Kidney capillary endothelial cell (primary cell): Measurements from ENCODE around the gene ELP5.
A peak's percentile ranks its signal among the peaks of the same experiment; 100 is the strongest.

ENCODE experiments used
- DNase-seq: peaks from one replicate; pipeline ENCODE4 v3.0.0-alpha.2; 2018; ENCODE audit warnings: low spot score

The ELP5 gene

DNA sequence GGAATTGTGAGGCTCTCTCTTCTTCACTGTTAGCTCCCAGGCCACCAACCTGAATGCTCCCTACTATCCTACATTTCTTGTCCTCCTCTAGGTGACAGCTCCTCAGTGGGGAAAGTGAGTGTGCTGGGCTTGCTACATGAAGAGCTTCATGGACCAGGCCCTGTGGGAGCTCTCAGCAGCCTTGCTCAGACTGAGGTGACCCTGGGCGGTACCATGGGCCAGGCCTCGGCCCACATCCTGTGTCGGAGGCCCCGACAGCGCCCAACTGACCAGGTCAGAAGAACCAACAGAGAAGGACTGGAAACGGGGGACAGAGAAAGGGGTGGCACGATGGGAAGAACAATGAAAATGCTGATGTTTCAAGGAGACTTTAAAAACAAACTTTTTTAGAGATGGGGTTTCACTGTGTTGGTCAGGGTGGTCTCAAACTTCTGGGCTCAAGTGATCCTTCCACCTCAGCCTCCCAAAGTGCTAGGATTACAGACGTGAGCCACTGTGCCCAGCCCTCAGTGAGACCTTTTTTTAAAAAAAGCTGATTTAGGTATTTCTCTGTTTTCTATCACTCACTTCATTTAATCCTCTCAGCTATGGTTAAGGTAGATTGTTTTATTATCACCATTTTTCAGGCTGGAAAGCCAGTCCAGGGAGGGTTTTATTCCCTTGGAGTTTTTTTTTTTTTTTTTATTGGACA, 4.9 kb downstream of the ELP5 start:
- DNase-seq: no peak

DNA sequence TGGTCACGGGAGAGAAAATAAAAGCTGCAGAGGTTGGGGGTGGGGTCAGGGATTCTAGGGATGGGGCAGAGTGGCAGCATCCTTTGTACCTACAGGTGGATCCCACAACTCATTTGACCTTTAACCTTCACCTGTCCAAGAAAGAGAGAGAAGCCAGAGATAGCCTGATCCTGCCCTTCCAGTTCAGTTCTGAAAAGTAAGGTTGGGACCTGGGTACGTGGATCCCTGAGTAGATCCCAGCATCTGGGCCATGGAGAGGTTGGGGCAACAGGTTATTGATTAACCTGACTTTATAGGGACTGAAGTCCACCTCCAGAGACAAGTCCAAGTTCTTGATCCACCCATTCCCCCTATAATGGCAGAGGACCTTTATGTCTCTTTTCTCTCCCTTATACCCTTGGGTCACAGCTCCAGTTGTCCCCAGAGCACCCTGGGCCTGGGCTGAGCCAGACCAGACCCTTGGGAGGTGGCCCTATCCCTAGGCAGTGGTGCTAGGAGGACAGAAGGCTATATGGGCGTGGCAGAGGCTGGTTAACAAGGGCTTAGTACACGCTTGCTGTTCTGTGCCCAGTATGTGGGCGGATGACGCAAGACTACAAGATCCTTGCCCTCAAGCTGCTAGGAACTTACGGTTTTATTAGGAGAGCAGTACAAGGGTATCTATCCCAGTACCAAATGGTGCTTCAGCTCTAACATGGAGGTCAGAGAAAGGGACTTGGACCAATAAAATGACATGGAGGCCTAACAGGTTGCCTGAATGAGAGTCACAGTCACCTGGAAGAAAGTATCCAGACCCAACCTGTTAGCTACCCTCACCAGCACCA, 6.9 kb downstream of the ELP5 start:
- DNase-seq: no peak

DNA sequence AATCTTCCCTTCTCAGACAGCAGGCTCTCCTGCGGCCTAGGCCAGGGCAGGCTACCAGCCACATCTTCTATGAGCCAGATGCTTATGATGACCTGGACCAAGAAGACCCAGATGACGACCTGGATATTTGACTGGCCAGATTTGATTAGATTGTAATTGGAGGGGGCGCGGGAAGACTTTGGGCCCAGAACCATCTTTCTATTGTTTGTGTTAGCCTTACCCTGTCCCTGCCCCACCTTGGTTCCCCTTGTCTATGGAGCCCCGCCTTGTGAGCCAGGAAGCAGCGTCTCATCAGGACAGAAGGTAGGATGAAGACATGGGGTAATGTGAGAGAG, 7.5 kb downstream of the ELP5 start:
- no peak for DNase-seq

- DNase-seq: no peak
Measured at GRCh38 chr17:7260151-7260550, 8.1 kb downstream of the ELP5 start.

- DNase-seq: no peak
Measured at GRCh38 chr17:7260651-7261378, 8.8 kb downstream of the ELP5 start.

DNA sequence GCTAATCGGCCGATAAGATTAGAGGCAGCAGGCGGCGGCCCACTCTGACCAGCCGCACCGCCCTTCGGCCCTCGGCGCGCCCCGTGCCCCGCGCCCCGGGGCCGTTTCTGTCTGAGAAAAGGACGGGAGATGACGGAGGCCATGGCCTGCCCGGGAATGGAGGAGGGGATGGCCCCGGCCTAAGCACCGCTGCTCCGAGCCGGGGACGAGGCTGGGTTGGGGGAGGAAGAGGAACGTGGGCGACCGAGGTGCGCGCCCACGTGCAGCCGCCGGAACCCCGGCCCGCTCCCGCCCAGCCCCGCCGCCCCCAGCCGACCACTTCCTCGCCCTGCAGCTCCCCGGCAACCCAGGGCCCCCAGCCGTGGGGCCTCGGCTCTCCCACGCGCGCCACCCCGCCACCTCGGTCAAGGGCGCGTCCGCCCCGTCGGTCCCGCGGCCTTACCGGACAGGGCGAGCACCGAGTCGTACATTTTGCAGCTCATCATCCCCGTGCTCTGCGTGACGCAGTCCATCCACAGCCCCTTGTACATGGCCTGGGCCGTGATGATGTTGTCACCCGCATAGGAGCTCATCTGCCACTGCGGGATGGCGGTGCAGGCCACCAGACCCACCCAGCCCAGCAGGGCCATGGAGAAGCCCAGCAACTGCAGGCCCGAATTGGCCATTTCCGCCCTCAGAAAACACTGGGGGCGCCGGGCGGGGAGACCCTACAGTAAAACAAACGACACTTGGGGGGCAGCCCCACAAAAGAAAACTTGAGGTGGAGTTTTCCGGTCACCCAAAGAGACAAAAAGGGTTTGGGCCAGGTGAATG, 9.6 kb downstream of the ELP5 start:
- DNase-seq: no peak

- DNase-seq: no peak
Measured at GRCh38 chr17:7262192-7262934, 10.3 kb downstream of the ELP5 start, which contains the start of gene CLDN7. CLDN7 (minus strand) TSS chr17:7262478; CDS start chr17:7262043, 435 bp downstream.

DNA sequence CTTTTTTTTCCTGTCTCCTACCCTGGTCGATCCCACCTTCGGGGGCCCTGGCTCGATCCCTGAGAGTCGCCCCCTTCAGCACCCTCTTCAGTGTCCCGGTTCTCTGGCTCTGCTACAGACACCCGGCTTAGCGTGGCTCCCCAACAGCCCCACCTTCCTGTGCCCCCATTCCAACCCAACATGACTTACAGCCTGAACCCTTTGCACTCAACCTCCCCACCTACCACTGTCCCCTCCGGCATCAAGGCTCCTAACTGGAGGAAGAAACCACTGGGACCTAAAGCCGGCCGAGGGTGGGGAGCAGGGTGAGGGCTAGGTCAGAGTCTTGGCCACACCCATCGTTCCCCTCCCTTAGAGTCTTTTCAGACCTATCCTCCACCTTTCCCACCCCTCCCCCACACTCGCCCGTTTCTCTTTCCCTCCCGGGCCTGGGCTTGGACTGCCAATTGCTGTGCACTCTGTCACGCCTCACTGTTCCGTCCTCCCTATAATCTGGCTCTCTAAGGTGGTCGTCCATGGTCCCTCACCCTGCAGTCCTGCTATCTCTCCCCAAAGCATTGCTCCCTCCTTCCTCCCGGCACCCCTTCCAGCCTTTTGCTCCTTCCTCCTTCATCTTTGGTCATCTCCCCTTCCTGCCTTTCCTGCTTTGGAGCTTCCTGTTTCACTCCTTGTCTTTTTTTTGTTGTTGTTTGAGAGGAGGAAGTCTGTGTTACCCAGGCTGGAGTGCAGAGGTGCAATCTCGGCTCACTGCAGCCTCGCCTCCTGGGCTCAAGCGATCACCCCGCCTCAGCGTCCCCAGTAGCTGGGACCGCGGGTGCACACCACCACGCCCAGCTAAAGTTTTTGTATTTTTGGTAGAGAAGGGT, 11.2 kb downstream of the ELP5 start:
- no peak for DNase-seq

DNA sequence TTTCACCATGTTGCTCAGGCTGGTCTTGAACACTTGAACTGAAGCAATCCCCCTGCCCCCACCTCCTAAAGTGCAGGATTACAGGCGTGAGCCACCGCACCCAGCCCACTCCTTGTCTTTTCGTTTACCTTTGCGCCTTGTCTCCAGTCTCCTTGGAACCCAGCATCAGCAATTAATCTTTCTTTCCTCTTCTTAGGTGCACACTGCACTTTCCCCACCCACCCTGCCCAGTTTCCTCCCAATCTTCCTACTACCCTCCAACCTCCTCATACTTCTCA, 11.7 kb downstream of the ELP5 start:
- no peak for DNase-seq

DNA sequence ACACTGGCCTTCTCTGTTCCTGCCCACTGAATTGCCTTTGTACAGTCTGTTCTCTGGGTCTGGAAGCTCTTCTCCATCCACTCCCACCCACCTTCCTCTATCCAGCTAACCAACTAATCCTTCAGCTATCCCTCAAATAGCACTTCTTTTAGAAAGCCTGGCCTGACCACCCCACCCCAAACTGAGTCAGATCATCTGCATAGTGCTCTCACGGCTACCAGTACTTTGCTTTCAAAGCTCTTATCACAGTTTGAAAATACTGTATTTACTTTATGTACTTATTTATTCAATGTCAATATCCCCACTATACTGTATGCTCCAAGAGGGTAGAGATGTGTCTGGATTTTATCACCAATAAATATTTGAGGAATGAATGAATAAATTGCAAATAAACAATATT, 14.8 kb downstream of the ELP5 start:
- DNase-seq: no peak

GRCh38 chr17:7279448-7279847, 27.4 kb downstream of the ELP5 start:
- no peak for DNase-seq

GRCh38 chr17:7280519-7281073, 28.6 kb downstream of the ELP5 start:
- peak; percentile 78 for DNase-seq

DNA sequence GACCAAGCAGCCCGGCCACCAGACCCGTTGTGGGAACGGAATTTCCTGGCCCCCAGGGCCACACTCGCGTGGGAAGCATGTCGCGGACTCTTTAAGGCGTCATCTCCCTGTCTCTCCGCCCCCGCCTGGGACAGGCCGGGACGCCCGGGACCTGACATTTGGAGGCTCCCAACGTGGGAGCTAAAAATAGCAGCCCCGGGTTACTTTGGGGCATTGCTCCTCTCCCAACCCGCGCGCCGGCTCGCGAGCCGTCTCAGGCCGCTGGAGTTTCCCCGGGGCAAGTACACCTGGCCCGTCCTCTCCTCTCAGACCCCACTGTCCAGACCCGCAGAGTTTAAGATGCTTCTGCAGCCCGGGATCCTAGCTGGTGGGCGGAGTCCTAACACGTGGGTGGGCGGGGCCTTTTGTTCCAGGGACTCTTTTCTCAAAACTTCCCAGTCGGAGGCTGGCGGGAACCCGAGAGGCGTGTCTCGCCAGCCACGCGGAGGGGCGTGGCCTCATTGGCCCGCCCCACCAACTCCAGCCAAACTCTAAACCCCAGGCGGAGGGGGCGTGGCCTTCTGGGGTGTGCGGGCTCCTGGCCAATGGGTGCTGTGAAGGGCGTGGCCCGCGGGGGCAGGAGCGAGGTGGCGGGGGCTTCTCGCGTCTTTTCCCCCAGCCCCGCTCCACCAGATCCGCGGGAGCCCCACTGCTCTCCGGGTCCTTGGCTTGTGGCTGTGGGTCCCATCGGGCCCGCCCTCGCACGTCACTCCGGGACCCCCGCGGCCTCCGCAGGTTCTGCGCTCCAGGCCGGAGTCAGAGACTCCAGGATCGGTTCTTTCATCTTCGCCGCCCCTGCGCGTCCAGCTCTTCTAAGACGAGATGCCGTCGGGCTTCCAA, 29.3 kb downstream of the ELP5 start, which contains the start of gene SLC2A4:
SLC2A4 (plus strand) TSS at position 645 of the 879 bp plus-strand sequence; CDS start at position 862, 217 bp downstream.
- DNase-seq: peak; percentile 83

DNA sequence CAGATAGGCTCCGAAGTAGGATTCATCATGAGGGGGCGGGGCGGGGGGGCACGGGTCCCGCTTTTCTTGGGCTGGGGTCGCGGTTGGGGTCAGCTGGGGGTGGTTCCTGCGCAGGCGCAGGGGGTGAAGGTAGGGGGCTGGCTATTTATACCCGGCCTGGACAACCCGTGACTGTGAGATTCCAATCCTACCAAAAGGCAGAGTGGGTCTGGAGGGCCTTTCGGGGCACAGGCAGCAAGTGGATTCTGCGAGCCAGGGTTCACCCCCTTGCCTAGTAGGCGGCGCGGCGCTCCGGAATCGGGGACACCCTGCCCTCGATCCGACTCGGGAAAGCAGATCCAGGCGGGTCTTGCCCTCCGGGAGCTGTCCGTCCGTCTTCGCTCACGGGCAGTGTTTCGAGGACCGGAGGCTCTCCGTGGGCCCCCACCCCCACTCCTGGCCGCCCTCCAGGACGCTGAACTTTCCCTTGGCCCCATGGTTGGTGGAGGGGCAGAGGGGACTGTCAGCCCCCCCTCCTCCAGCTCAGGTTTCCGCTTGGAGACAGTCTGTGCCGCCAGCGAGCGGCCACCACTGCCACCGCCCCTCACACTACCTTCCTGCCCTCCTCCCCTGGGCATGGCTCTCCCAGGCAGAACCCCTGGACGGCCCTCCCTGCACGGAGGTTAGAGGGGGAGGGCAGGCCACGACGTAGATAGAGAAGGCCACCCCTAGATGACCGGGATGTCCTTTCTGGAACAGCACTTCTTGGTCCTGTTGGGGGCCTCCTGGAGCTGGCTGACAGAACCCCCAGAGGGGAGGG, 30.1 kb downstream of the ELP5 start:
- no peak for DNase-seq

- no peak for DNase-seq
Measured at GRCh38 chr17:7282752-7283321, 30.8 kb downstream of the ELP5 start.

DNA sequence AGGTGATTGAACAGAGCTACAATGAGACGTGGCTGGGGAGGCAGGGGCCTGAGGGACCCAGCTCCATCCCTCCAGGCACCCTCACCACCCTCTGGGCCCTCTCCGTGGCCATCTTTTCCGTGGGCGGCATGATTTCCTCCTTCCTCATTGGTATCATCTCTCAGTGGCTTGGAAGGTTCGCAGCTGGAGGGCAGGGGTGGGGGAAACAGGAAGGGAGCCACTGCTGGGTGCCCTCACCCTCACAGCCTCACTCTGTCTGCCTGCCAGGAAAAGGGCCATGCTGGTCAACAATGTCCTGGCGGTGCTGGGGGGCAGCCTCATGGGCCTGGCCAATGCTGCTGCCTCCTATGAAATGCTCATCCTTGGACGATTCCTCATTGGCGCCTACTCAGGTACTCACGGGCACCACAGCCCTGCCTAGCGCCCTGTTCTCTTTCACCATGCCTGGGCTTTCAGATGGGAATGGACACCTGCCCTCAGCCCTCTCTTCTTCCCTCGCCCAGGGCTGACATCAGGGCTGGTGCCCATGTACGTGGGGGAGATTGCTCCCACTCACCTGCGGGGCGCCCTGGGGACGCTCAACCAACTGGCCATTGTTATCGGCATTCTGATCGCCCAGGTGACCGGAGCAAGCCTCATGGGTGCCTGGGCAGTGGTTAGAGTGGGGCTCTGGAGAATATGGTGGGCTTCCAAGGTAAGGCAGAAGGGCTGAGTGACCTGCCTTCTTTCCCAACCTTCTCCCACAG, 31.6 kb downstream of the ELP5 start:
- no peak for DNase-seq

DNA sequence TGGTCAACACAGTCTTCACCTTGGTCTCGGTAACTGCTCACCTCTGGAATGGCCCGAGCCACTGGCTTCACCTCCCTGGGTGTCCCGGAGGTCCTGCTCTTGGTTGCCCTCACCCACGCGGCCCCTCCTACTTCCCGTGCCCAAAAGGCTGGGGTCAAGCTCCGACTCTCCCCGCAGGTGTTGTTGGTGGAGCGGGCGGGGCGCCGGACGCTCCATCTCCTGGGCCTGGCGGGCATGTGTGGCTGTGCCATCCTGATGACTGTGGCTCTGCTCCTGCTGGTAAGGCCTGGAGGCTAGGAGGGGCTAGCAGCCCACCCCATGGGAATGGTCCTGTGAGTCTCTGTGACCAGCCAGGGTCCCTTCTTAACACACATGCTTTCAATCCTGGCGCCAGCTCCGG, 32.9 kb downstream of the ELP5 start:
- no peak for DNase-seq
